ENCODE results near the gene ISG20.

GRCh38 chr15:88695691-88696251, 57.0 kb downstream of the ISG20 start:
- TF ChIP-seq EZH2phosphoT487 (IDR thresholded peaks at IDR 0.05; ENCODE audit: insufficient read depth, low read depth) (no peak), EZH2 (IDR thresholded peaks at IDR 0.05; ENCODE audit: insufficient read depth, poor library complexity, severe bottlenecking) (no peak)

Measured in GM23248 (cell line).